Measurements from ENCODE around the gene LRRC14B. TPM values are rescaled to one million over a fixed set of nuclear protein-coding genes. Genes with fewer than 3 reads are reported as not detected.
A peak's percentile ranks its signal among the peaks of the same experiment; 100 is the strongest.

Gene LRRC14B
- total and polyA plus RNA-seq, 2 donors from 2014 or later: not detected

- no peaks in the 10 kb centered on the region for H3K9me3 ChIP-seq (ENCODE audit: control insufficient read depth in 2 of 3, insufficient read depth in 1 of 3, low read length in 3 of 3)
- FAIRE-seq (no peak), DNase-seq (peak in 1 of 5 donors; percentile 26)
- no peak overlapping the region for H3K27ac ChIP-seq (ENCODE audit: low read depth in 2 of 2, low read length in 2 of 2)
- TF ChIP-seq CTCF (IDR thresholded peaks at IDR 0.05; ENCODE audit: borderline replicate concordance, extremely low read depth, insufficient read depth): no peak
- intact Hi-C loops (cut with DNase I): no loop called here
- H3K4me3 ChIP-seq (ENCODE audit: low read length in 3 of 3): no peak overlapping the region
- no peaks in the 10 kb centered on the region for H3K4me1 ChIP-seq (ENCODE audit: control insufficient read depth in 2 of 3, insufficient read depth in 2 of 3, low read depth in 1 of 3, low read length in 3 of 3)
- no peak overlapping the region for H3K9ac ChIP-seq (ENCODE audit: low read length in 3 of 3)
- no peaks in the 10 kb centered on the region for H3K27me3 ChIP-seq (ENCODE audit: control insufficient read depth, insufficient read depth, low read length)
- no peaks in the 10 kb centered on the region for H3K36me3 ChIP-seq (ENCODE audit: control insufficient read depth in 2 of 3, insufficient read depth in 3 of 3, low read length in 3 of 3)
These were observed 10.9 kb upstream of the LRRC14B start for GRCh38 chr5:180286-180918.

GRCh38 chr5:181160-181559, 10.1 kb upstream of the LRRC14B start:
- H3K27ac ChIP-seq (ENCODE audit: low read depth in 2 of 2, low read length in 2 of 2): no peak overlapping the region
- H3K4me3 ChIP-seq (ENCODE audit: low read length in 3 of 3): no peak overlapping the region
- intact Hi-C loops (cut with DNase I): no loop called here
- no peaks in the 10 kb centered on the region for H3K4me1 ChIP-seq (ENCODE audit: control insufficient read depth in 2 of 3, insufficient read depth in 2 of 3, low read depth in 1 of 3, low read length in 3 of 3)
- no peaks in the 10 kb centered on the region for H3K9me3 ChIP-seq (ENCODE audit: control insufficient read depth in 2 of 3, insufficient read depth in 1 of 3, low read length in 3 of 3)
- H3K9ac ChIP-seq (ENCODE audit: low read length in 3 of 3): no peak overlapping the region
- DNase-seq: peak in 1 of 5 donors; percentile 39
- no peaks in the 10 kb centered on the region for H3K36me3 ChIP-seq (ENCODE audit: control insufficient read depth in 2 of 3, insufficient read depth in 3 of 3, low read length in 3 of 3)
- TF ChIP-seq CTCF (IDR thresholded peaks at IDR 0.05; ENCODE audit: borderline replicate concordance, extremely low read depth, insufficient read depth): no peak
- no peaks in the 10 kb centered on the region for H3K27me3 ChIP-seq (ENCODE audit: control insufficient read depth, insufficient read depth, low read length)
- no peak for FAIRE-seq

- no peaks in the 10 kb centered on the region for H3K36me3 ChIP-seq (ENCODE audit: control insufficient read depth in 2 of 3, insufficient read depth in 3 of 3, low read length in 3 of 3)
- intact Hi-C loops (cut with DNase I): no loop called here
- no peaks in the 10 kb centered on the region for H3K27me3 ChIP-seq (ENCODE audit: control insufficient read depth, insufficient read depth, low read length)
- peak in 1 of 5 donors; percentile 69 for DNase-seq
- H3K9ac ChIP-seq (ENCODE audit: low read length in 3 of 3): no peak overlapping the region
- no peak overlapping the region for H3K27ac ChIP-seq (ENCODE audit: low read depth in 2 of 2, low read length in 2 of 2)
- H3K4me3 ChIP-seq (ENCODE audit: low read length in 3 of 3): no peak overlapping the region
- no peak for FAIRE-seq
- no peaks in the 10 kb centered on the region for H3K4me1 ChIP-seq (ENCODE audit: control insufficient read depth in 2 of 3, insufficient read depth in 2 of 3, low read depth in 1 of 3, low read length in 3 of 3)
- no peak for TF ChIP-seq CTCF (IDR thresholded peaks at IDR 0.05; ENCODE audit: borderline replicate concordance, extremely low read depth, insufficient read depth)
- H3K9me3 ChIP-seq (ENCODE audit: control insufficient read depth in 2 of 3, insufficient read depth in 1 of 3, low read length in 3 of 3): no peaks in the 10 kb centered on the region
These were observed 9.7 kb upstream of the LRRC14B start for GRCh38 chr5:181566-181965.

- FAIRE-seq (no peak), DNase-seq (peak in 1 of 5 donors; percentile 48)
- no peak for TF ChIP-seq CTCF (IDR thresholded peaks at IDR 0.05; ENCODE audit: borderline replicate concordance, extremely low read depth, insufficient read depth)
- Histone ChIP-seq H3K9ac (ENCODE audit: low read length in 3 of 3) (no peak overlapping the region), H3K4me3 (ENCODE audit: low read length in 3 of 3) (no peak overlapping the region), H3K27me3 (ENCODE audit: control insufficient read depth, insufficient read depth, low read length) (no peaks in the 10 kb centered on the region), H3K27ac (ENCODE audit: low read depth in 2 of 2, low read length in 2 of 2) (no peak overlapping the region), H3K9me3 (ENCODE audit: control insufficient read depth in 2 of 3, insufficient read depth in 1 of 3, low read length in 3 of 3) (no peaks in the 10 kb centered on the region), H3K4me1 (ENCODE audit: control insufficient read depth in 2 of 3, insufficient read depth in 2 of 3, low read depth in 1 of 3, low read length in 3 of 3) (no peaks in the 10 kb centered on the region), H3K36me3 (ENCODE audit: control insufficient read depth in 2 of 3, insufficient read depth in 3 of 3, low read length in 3 of 3) (no peaks in the 10 kb centered on the region)
- intact Hi-C loops (cut with DNase I): no loop called here
These were observed 9.2 kb upstream of the LRRC14B start for GRCh38 chr5:182126-182525.

Data from kidney (tissue), 14 donors.